H9 (cell line): ENCODE data around the gene CAMK2G. TPM values are rescaled to one million over a fixed set of nuclear protein-coding genes. Genes with fewer than 3 reads are reported as not detected.

Experiments
- DNase-seq: peaks from one replicate; pipeline ENCODE4 v3.0.0-alpha.2; 2017
- H2AFZ ChIP-seq: one replicate; pipeline ENCODE4 v1.6.1; 2013; ENCODE audit warnings: mild to moderate bottlenecking, low read length, control low read depth, moderate library complexity
- H2AK5ac ChIP-seq: 2 replicates; pipeline ENCODE4 v1.6.1; 2013; ENCODE audit warnings: low read length, control low read depth, mixed read lengths; ENCODE audit not compliant: insufficient read length
- H2BK120ac ChIP-seq: one replicate; pipeline ENCODE4 v1.6.1; 2013; ENCODE audit warnings: low read depth, mild to moderate bottlenecking, low read length, control low read depth, inconsistent platforms; ENCODE audit not compliant: poor library complexity, severe bottlenecking
- H2BK12ac ChIP-seq: 2 replicates; pipeline ENCODE4 v1.6.1; 2013; ENCODE audit warnings: low read length, control low read depth, mixed read lengths, low read depth; ENCODE audit not compliant: insufficient read length
- H2BK15ac ChIP-seq: 2 replicates; pipeline ENCODE4 v1.6.1; 2013; ENCODE audit warnings: low read depth, low read length, control low read depth
- H2BK20ac ChIP-seq: one replicate; pipeline ENCODE4 v1.6.1; 2013; ENCODE audit warnings: low read depth, mild to moderate bottlenecking, low read length, control low read depth, inconsistent platforms; ENCODE audit not compliant: poor library complexity, severe bottlenecking
- H2BK5ac ChIP-seq: 2 replicates; pipeline ENCODE4 v1.6.1; 2013; ENCODE audit warnings: low read length, control low read depth, mixed read lengths; ENCODE audit not compliant: insufficient read length
- H3K14ac ChIP-seq: 2 replicates; pipeline ENCODE4 v1.6.1; 2013; ENCODE audit warnings: low read length, control low read depth; ENCODE audit not compliant: insufficient read depth
- H3K18ac ChIP-seq: 2 replicates; pipeline ENCODE4 v1.6.1; 2013; ENCODE audit warnings: low read depth, mild to moderate bottlenecking, mixed read lengths, low read length, control low read depth; ENCODE audit not compliant: insufficient read length
- H3K23ac ChIP-seq: 2 replicates; pipeline ENCODE4 v1.6.1; 2013; ENCODE audit warnings: low read length, control low read depth, mixed read lengths, low read depth; ENCODE audit not compliant: insufficient read length
- H3K23me2 ChIP-seq: 2 replicates; pipeline ENCODE4 v1.6.1; 2013; ENCODE audit warnings: low read depth, mild to moderate bottlenecking, mixed read lengths, low read length, control low read depth; ENCODE audit not compliant: insufficient read length, poor library complexity, severe bottlenecking
- H3K27ac ChIP-seq: 2 replicates; pipeline ENCODE4 v1.5.1; 2013; ENCODE audit warnings: low read length, control low read depth, mixed read lengths, low read depth; ENCODE audit not compliant: insufficient read length
- H3K27me3 ChIP-seq: 2 replicates; pipeline ENCODE4 v1.6.1; 2013; ENCODE audit warnings: low read length, control low read depth, inconsistent platforms; ENCODE audit not compliant: insufficient read depth
- H3K4ac ChIP-seq: 2 replicates; pipeline ENCODE4 v1.6.1; 2013; ENCODE audit warnings: low read depth, mild to moderate bottlenecking, control low read depth, inconsistent platforms, low read length, moderate library complexity
- H3K4me1 ChIP-seq: 2 replicates; pipeline ENCODE4 v1.6.1; 2013; ENCODE audit warnings: low read length, control low read depth, inconsistent platforms; ENCODE audit not compliant: insufficient read depth
- H3K4me2 ChIP-seq: 2 replicates; pipeline ENCODE4 v1.6.1; 2013; ENCODE audit warnings: low read length, control low read depth, mixed read lengths; ENCODE audit not compliant: insufficient read length, insufficient read depth
- H3K56ac ChIP-seq: 2 replicates; pipeline ENCODE4 v1.6.1; 2013; ENCODE audit warnings: low read depth, mild to moderate bottlenecking, mixed read lengths, low read length, control low read depth; ENCODE audit not compliant: insufficient read length
- H3K79me1 ChIP-seq: 2 replicates; pipeline ENCODE4 v1.6.1; 2013; ENCODE audit warnings: low read depth, mild to moderate bottlenecking, moderate library complexity, low read length, control low read depth, inconsistent platforms; ENCODE audit not compliant: insufficient read depth, poor library complexity, severe bottlenecking
- H3K79me2 ChIP-seq: 2 replicates; pipeline ENCODE4 v1.6.1; 2013; ENCODE audit warnings: low read length, control low read depth, inconsistent platforms; ENCODE audit not compliant: insufficient read depth
- H3K9ac ChIP-seq: 2 replicates; pipeline ENCODE4 v1.6.1; 2013; ENCODE audit warnings: low read length, control low read depth, mixed read lengths; ENCODE audit not compliant: insufficient read length; ENCODE audit errors: extremely low read depth
- H3K9me3 ChIP-seq: one replicate; pipeline ENCODE4 v1.6.1; 2013; ENCODE audit warnings: low read depth, low read length, inconsistent platforms; ENCODE audit not compliant: control insufficient read depth
- H3T11ph ChIP-seq: one replicate; pipeline ENCODE4 v1.6.1; 2013; ENCODE audit warnings: mild to moderate bottlenecking, low read length, control low read depth, inconsistent platforms
- H4K20me1 ChIP-seq: one replicate; pipeline ENCODE4 v1.6.1; 2013; ENCODE audit not compliant: control insufficient read depth, insufficient read length, insufficient read depth
- H4K5ac ChIP-seq: 2 replicates; pipeline ENCODE4 v1.6.1; 2013; ENCODE audit warnings: low read depth, mild to moderate bottlenecking, mixed read lengths, low read length, control low read depth; ENCODE audit not compliant: insufficient read length
- H4K8ac ChIP-seq: replicated peaks from 2 replicates; pipeline ENCODE4 v1.6.1; 2013; ENCODE audit warnings: low read length, control low read depth, mixed read lengths, low read depth; ENCODE audit not compliant: insufficient read length
- H4K91ac ChIP-seq: 2 replicates; pipeline ENCODE4 v1.6.1; 2013; ENCODE audit warnings: low read depth, mild to moderate bottlenecking, moderate library complexity, mixed read lengths, low read length, control low read depth; ENCODE audit not compliant: insufficient read length
- H3K27ac Mint-ChIP-seq, 3 experiments: 2 replicates in 2 of 3; 3 replicates in 1 of 3; pipeline ENCODE4 v1.8.0; 2020 to 2021; ENCODE audit warnings: mixed read lengths in 3 of 3, mild to moderate bottlenecking in 1 of 3, moderate library complexity in 1 of 3
- H3K27me3 Mint-ChIP-seq: 2 replicates; pipeline ENCODE4 v1.8.0; 2021; ENCODE audit warnings: low read depth, mild to moderate bottlenecking, moderate library complexity, mixed read lengths
- H3K36me3 Mint-ChIP-seq, 3 experiments: 2 replicates in 2 of 3; 3 replicates in 1 of 3; pipeline ENCODE4 v1.8.0; 2020 to 2021; ENCODE audit warnings: low read depth in 3 of 3, mixed read lengths in 3 of 3; ENCODE audit not compliant: insufficient read depth in 1 of 3
- H3K4me1 Mint-ChIP-seq, 2 experiments: 2 replicates each; pipeline ENCODE4 v1.8.0; 2020; ENCODE audit warnings: mixed read lengths in 2 of 2
- H3K4me3 Mint-ChIP-seq, 2 experiments: 2 replicates in 1 of 2; 3 replicates in 1 of 2; pipeline ENCODE4 v1.8.0; 2020 to 2021; ENCODE audit warnings: mild to moderate bottlenecking in 2 of 2, mixed read lengths in 2 of 2, moderate library complexity in 1 of 2
- H3K9me3 Mint-ChIP-seq, 2 experiments: 2 replicates in 1 of 2; 3 replicates in 1 of 2; pipeline ENCODE4 v1.8.0; 2020; ENCODE audit warnings: mild to moderate bottlenecking in 2 of 2, mixed read lengths in 2 of 2, moderate library complexity in 1 of 2
- CTCF ChIP-seq: fragments of 200-600 bp; sonication (generic); conservative IDR thresholded peaks from 3 replicates; pipeline ENCODE4 v1.8.0; 2021; ENCODE audit warnings: antibody characterized with exemption, mild to moderate bottlenecking
- WGBS: extraction: QIAGEN DNeasy Blood & Tissue Kit; methylation state at CpG from one replicate; pipeline ENCODE4 v1.1.7; 2013; ENCODE audit warnings: missing lambda C conversion rate, low lambda C conversion rate, mixed read lengths; ENCODE audit not compliant: insufficient read length; ENCODE audit errors: extremely low coverage; 5-methylcytosine and 5-hydroxymethylcytosine counted together
- total RNA-seq: library from RNA; stranded (reverse); gene quantifications from 2 replicates; pipeline ENCODE4 v1.2.1, GENCODE V29; 2021

CAMK2G gene
- total RNA-seq, 1 experiment from 2014 or later, result 31.8 TPM

DNA sequence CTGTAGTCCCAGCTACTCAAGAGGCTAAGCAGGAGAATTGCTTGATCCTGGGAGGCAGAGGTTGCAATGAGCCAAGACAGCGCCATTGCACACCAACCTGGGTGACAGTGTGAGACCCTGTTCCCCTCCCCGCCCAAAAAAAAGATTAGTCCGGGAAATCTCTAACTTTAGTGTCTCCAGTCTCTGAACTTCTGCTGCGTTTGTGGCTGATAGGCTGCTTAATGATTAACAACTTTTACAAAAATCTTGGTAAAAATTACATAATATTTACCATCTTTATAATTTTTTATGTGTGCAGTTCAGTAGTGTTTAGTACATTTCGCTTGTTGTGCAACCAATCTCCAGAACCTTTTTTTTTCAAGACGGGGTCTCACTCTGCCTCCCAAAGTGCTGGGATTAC lies 26.9 kb upstream of the CAMK2G start:
- Histone ChIP-seq H3K79me1 (no peaks in the 10 kb centered on the region), H2AK5ac (no peak overlapping the region), H3K4me2 (no peak overlapping the region), H4K20me1 (no peaks in the 10 kb centered on the region), H2BK12ac (no peak overlapping the region), H4K5ac (no peak overlapping the region), H3K18ac (no peak overlapping the region), H2BK5ac (no peak overlapping the region), H3K56ac (no peak overlapping the region), H3T11ph (no peak overlapping the region), H3K4ac (no peak overlapping the region), H2BK120ac (no peak overlapping the region), H3K79me2 (no peaks in the 10 kb centered on the region), H4K91ac (no peak overlapping the region), H3K9ac (no peak overlapping the region), H3K27ac (no peak overlapping the region), H3K23ac (no peak overlapping the region), H3K14ac (no peak overlapping the region), H4K8ac (no peak overlapping the region), H3K4me1 (peaks cover 8% of the 10 kb centered on the region; the same call in 1 of the 2 replicates), H3K9me3 (no peaks in the 10 kb centered on the region), H2AFZ (no peak overlapping the region), H2BK20ac (no peak overlapping the region), H3K27me3 (no peaks in the 10 kb centered on the region), H2BK15ac (no peak overlapping the region), H3K23me2 (no peaks in the 10 kb centered on the region)
- no peak for DNase-seq
- H3K4me3 Mint-ChIP-seq, result no peak overlapping the region
- H3K4me1 Mint-ChIP-seq, result peaks cover 10 to 12% of the 10 kb centered on the region in 2 experiments
- no CpG with 5 or more reads among the region's 6 CpGs for WGBS
- no peak overlapping the region for H3K27ac Mint-ChIP-seq
- TF ChIP-seq CTCF, result no peak
- no peaks in the 10 kb centered on the region for H3K9me3 Mint-ChIP-seq
- H3K27me3 Mint-ChIP-seq, result peaks cover 3% of the 10 kb centered on the region; the same call in 1 of the 2 replicates
- H3K36me3 Mint-ChIP-seq, result no peaks in the 10 kb centered on the region
